HepG2 (cell line): Measurements from ENCODE around the gene ZNF628. TPM values are rescaled to one million over a fixed set of nuclear protein-coding genes. Genes with fewer than 3 reads are reported as not detected.
A peak's percentile ranks its signal among the peaks of the same experiment; 100 is the strongest.

Source experiments
- CBFB ChIP-seq: sonication (generic); formaldehyde crosslinking; IDR thresholded peaks from 2 replicates; pipeline ENCODE4 v1.4.0; 2020; ENCODE audit warnings: missing genetic modification reagents
- CEBPB ChIP-seq: IDR thresholded peaks from 2 replicates; pipeline ENCODE4 v1.6.1; 2011; ENCODE audit warnings: low read depth, low read length, improper control_type of control experiment, borderline replicate concordance
- GPN1 ChIP-seq: sonication (generic); formaldehyde crosslinking; IDR thresholded peaks from 2 replicates; pipeline ENCODE4 v1.5.1; 2020; ENCODE audit warnings: missing genetic modification reagents, borderline replicate concordance
- KLF16 ChIP-seq, 2 experiments: sonication (generic) in 1 of 2; formaldehyde crosslinking in 1 of 2; IDR thresholded peaks; 2 replicates each; pipeline versions ENCODE4 v1.6.1 to v1.8.0; 2016 to 2023; ENCODE audit warnings: missing genetic modification reagents in 2 of 2, missing compliant biosample characterization in 1 of 2
- MAFK ChIP-seq, 2 experiments: IDR thresholded peaks in 1 of 2; conservative IDR thresholded peaks in 1 of 2; 2 replicates each; pipeline ENCODE4 v1.6.1; 2011; ENCODE audit warnings: improper control_type of control experiment in 2 of 2, low read length in 2 of 2
- PCBP1 ChIP-seq: fragments of 200-400 bp; formaldehyde crosslinking; IDR thresholded peaks from 2 replicates; pipeline ENCODE4 v1.6.1; 2017; ENCODE audit warnings: mild to moderate bottlenecking, low read depth, low read length, borderline replicate concordance
- RBM22 ChIP-seq: fragments of 200-400 bp; formaldehyde crosslinking; optimal IDR thresholded peaks from 2 replicates; pipeline ENCODE3; 2017; ENCODE audit warnings: mild to moderate bottlenecking, low read length, moderate library complexity
- RFX5 ChIP-seq: IDR thresholded peaks from 2 replicates; pipeline ENCODE4 v1.6.1; 2011; ENCODE audit warnings: low read depth, low read length, improper control_type of control experiment
- SMAD1 ChIP-seq: sonication (generic); formaldehyde crosslinking; IDR thresholded peaks from 2 replicates; pipeline ENCODE4 v1.4.0; 2020; ENCODE audit warnings: missing genetic modification reagents, low read depth, mild to moderate bottlenecking, borderline replicate concordance
- SOX13 ChIP-seq, 3 experiments: fragments of 450-650 bp in 1 of 3; sonication (generic) in 1 of 3; formaldehyde crosslinking in 1 of 3; IDR thresholded peaks in 2 of 3; conservative IDR thresholded peaks in 1 of 3; 2 replicates each; pipeline versions ENCODE4 v1.5.0 to v1.6.1; 2016 to 2020; ENCODE audit warnings: antibody characterized with exemption in 1 of 3, mild to moderate bottlenecking in 1 of 3, missing compliant biosample characterization in 1 of 3, missing genetic modification reagents in 1 of 3, moderate library complexity in 1 of 3
- TBP ChIP-seq: sonication (generic); formaldehyde crosslinking; IDR thresholded peaks from 2 replicates; pipeline ENCODE4 v1.5.0; 2020; ENCODE audit warnings: missing genetic modification reagents
- ZNF232 ChIP-seq: sonication (generic); formaldehyde crosslinking; IDR thresholded peaks from 2 replicates; pipeline ENCODE4 v1.4.0; 2020; ENCODE audit warnings: missing genetic modification reagents, borderline replicate concordance
- ZNF282 ChIP-seq: fragments of 450-650 bp; IDR thresholded peaks from 2 replicates; pipeline ENCODE4 v1.6.1; 2018; ENCODE audit not compliant: partially characterized antibody
- ZNF350 ChIP-seq: sonication (generic); formaldehyde crosslinking; IDR thresholded peaks from 2 replicates; pipeline ENCODE4 v1.4.0; 2020; ENCODE audit warnings: mild to moderate bottlenecking, low read depth, missing genetic modification reagents, borderline replicate concordance
- ZNF549 ChIP-seq: sonication (generic); formaldehyde crosslinking; IDR thresholded peaks from 2 replicates; pipeline ENCODE4 v1.5.0; 2020; ENCODE audit warnings: missing genetic modification reagents
- ZNF713 ChIP-seq: sonication (generic); formaldehyde crosslinking; IDR thresholded peaks from 2 replicates; pipeline ENCODE4 v1.4.0; 2020; ENCODE audit warnings: mild to moderate bottlenecking, missing genetic modification reagents
- ZNF775 ChIP-seq: sonication (generic); formaldehyde crosslinking; IDR thresholded peaks from 2 replicates; pipeline ENCODE4 v1.4.0; 2020; ENCODE audit warnings: missing genetic modification reagents, mild to moderate bottlenecking, moderate library complexity, borderline replicate concordance
- ZNF883 ChIP-seq: sonication (generic); formaldehyde crosslinking; IDR thresholded peaks from 2 replicates; pipeline ENCODE4 v1.5.1; 2020; ENCODE audit warnings: mild to moderate bottlenecking, missing genetic modification reagents; ENCODE audit errors: not compliant biosample characterization
- polyA plus RNA-seq, 8 experiments: library from polyadenylated mRNA; depleted of rRNA in 3 of 8; stranded (reverse) in 7 of 8; unstranded in 1 of 8; fragments of >200 nt; fragmentation: Illumina TruSeq in 4 of 8; extraction: Trizol in 4 of 8; gene quantifications; 2 replicates each; pipeline versions ENCODE4 v1.2.1 to v1.2.3, GENCODE V29; 2011 to 2016; ENCODE audit warnings: low read depth in 4 of 8, missing spikeins in 1 of 8, mixed read lengths in 1 of 8; ENCODE audit not compliant: insufficient read depth in 1 of 8
- total RNA-seq, 5 experiments: library from RNA; depleted of rRNA; stranded (reverse); fragments of >200 nt; fragmentation: Illumina TruSeq; extraction: Trizol; gene quantifications; 2 replicates each; pipeline ENCODE4 v1.2.3, GENCODE V29; 2016; ENCODE audit warnings: low read depth in 1 of 5
- TF ChIP-seq, protein P1 (sequence below): sonication (generic); formaldehyde crosslinking; IDR thresholded peaks from 2 replicates; pipeline ENCODE4 v1.4.0; 2020; ENCODE audit warnings: missing genetic modification reagents, mild to moderate bottlenecking, borderline replicate concordance
- TF ChIP-seq, protein P2 (sequence below): sonication (generic); formaldehyde crosslinking; IDR thresholded peaks from 2 replicates; pipeline ENCODE4 v1.4.0; 2020; ENCODE audit warnings: mild to moderate bottlenecking, low read depth, missing genetic modification reagents
- TF ChIP-seq, protein P3 (sequence below): sonication (generic); formaldehyde crosslinking; IDR thresholded peaks from 2 replicates; pipeline ENCODE4 v1.5.1; 2020; ENCODE audit warnings: missing genetic modification reagents, mild to moderate bottlenecking, borderline replicate concordance
- TF ChIP-seq, protein P4 (sequence below): sonication (generic); IDR thresholded peaks from 2 replicates; pipeline ENCODE4 v1.6.1; 2016; ENCODE audit warnings: low read depth, borderline replicate concordance

The ZNF628 gene
- total and polyA plus RNA-seq, 2 of the 13 experiments (the other 11 are each of a cell fraction or from before 2014, with no cell fraction given) = 0.54 to 1.2 TPM

DNA sequence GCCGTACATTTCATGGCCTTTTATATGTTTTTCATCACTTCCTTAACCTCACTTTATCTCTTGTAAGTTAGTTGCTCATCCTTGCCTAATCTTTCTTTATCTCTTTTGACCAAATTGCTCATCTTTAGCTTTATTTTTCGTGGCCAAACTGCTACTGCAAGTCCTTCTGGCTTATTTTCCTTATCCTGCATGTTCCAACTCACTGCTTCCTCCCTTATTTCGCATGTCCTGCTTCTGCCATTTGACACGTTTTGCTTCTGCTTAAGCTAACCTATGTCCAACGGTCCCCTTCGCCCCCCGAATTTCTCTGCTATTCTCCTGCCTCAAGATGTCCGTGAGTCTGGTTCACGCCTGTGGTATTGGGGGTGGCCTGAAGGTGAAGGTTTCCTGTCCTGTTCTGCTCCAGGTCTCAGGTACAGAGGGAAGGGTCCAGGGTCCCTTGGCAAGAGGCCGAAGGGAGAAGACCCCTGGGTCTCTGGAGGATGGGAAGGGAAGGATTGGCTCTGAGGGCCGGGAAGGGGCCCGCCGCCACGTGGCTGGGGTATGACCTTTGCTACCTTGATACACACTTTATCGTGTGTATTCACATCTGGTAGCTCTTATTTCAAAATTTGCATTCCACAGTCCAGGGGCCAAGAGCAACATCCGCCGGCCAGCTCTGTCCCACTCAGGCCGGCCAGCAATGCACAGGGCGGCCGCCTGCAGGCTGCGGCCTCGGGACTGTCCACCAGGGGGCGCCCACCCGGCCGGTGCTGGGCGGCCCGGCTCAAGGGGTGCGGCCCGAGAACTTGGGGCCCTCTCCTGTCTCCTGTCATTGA, 9.0 kb upstream of the ZNF628 start (continued):
- TF ChIP-seq, protein P1, sequence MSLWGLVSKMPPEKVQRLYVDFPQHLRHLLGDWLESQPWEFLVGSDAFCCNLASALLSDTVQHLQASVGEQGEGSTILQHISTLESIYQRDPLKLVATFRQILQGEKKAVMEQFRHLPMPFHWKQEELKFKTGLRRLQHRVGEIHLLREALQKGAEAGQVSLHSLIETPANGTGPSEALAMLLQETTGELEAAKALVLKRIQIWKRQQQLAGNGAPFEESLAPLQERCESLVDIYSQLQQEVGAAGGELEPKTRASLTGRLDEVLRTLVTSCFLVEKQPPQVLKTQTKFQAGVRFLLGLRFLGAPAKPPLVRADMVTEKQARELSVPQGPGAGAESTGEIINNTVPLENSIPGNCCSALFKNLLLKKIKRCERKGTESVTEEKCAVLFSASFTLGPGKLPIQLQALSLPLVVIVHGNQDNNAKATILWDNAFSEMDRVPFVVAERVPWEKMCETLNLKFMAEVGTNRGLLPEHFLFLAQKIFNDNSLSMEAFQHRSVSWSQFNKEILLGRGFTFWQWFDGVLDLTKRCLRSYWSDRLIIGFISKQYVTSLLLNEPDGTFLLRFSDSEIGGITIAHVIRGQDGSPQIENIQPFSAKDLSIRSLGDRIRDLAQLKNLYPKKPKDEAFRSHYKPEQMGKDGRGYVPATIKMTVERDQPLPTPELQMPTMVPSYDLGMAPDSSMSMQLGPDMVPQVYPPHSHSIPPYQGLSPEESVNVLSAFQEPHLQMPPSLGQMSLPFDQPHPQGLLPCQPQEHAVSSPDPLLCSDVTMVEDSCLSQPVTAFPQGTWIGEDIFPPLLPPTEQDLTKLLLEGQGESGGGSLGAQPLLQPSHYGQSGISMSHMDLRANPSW (CRISPR knock-in tag) = no peak
- TF ChIP-seq ZNF350 (CRISPR knock-in tag) = no peak; the same call in 1 of the 2 replicates
- TF ChIP-seq CBFB (CRISPR knock-in tag) = 0 out of 2 replicates have a peak, but pooled peaks have one; percentile 49
- TF ChIP-seq ZNF775 (CRISPR knock-in tag) = no peak
- no peak for TF ChIP-seq CEBPB
- no peak for TF ChIP-seq PCBP1
- TF ChIP-seq RBM22 = no peak
- no peak for TF ChIP-seq ZNF713
- no peak for TF ChIP-seq SMAD1 (CRISPR knock-in tag)
- 0 out of 2 replicates have a peak, but pooled peaks have one; percentile 34 for TF ChIP-seq ZNF549 (CRISPR knock-in tag)
- no peak for TF ChIP-seq MAFK (conservative IDR thresholded peaks at IDR 0.05 in 1 of 2, IDR thresholded peaks at IDR 0.05 in 1 of 2; ENCODE audit: low read length in 2 of 2)
- TF ChIP-seq SOX13 (IDR thresholded peaks at IDR 0.05) = no peak
- TF ChIP-seq SOX13 (CRISPR knock-in tag; conservative IDR thresholded peaks at IDR 0.05 in 1 of 2, IDR thresholded peaks at IDR 0.05 in 1 of 2) = peak in 1 of 2 experiments; percentile 40; a peak in 2 of 4 replicates
- no peak for TF ChIP-seq RFX5
- TF ChIP-seq ZNF883 (CRISPR knock-in tag) = no peak
- TF ChIP-seq, protein P2, sequence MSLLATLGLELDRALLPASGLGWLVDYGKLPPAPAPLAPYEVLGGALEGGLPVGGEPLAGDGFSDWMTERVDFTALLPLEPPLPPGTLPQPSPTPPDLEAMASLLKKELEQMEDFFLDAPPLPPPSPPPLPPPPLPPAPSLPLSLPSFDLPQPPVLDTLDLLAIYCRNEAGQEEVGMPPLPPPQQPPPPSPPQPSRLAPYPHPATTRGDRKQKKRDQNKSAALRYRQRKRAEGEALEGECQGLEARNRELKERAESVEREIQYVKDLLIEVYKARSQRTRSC (CRISPR knock-in tag) = no peak
- TF ChIP-seq, protein P3, sequence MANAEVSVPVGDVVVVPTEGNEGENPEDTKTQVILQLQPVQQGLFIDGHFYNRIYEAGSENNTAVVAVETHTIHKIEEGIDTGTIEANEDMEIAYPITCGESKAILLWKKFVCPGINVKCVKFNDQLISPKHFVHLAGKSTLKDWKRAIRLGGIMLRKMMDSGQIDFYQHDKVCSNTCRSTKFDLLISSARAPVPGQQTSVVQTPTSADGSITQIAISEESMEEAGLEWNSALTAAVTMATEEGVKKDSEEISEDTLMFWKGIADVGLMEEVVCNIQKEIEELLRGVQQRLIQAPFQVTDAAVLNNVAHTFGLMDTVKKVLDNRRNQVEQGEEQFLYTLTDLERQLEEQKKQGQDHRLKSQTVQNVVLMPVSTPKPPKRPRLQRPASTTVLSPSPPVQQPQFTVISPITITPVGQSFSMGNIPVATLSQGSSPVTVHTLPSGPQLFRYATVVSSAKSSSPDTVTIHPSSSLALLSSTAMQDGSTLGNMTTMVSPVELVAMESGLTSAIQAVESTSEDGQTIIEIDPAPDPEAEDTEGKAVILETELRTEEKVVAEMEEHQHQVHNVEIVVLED (CRISPR knock-in tag) = peak; percentile 52; the same call in 1 of the 2 replicates
- TF ChIP-seq, protein P4, sequence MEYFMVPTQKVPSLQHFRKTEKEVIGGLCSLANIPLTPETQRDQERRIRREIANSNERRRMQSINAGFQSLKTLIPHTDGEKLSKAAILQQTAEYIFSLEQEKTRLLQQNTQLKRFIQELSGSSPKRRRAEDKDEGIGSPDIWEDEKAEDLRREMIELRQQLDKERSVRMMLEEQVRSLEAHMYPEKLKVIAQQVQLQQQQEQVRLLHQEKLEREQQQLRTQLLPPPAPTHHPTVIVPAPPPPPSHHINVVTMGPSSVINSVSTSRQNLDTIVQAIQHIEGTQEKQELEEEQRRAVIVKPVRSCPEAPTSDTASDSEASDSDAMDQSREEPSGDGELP = peak; percentile 54; the same call in 1 of the 2 replicates
- TF ChIP-seq TBP (CRISPR knock-in tag) = peak; percentile 73; the same call in 1 of the 2 replicates
- TF ChIP-seq KLF16 (CRISPR knock-in tag; IDR thresholded peaks at IDR 0.05) = no peak
- no peak for TF ChIP-seq GPN1
- TF ChIP-seq ZNF232 (CRISPR knock-in tag) = no peak
- TF ChIP-seq ZNF282 = no peak
